Activated CD4-positive, CD25-positive, alpha-beta regulatory T cell treated with anti-CD3 and anti-CD28 coated beads, Interleukin-2, amount 50 U/mL, for 16 hours (primary cell): ENCODE measurements around the gene CCN2.

ENCODE experiments used
- DNase-seq: peaks from one replicate; pipeline ENCODE4 v3.0.0-alpha.2; 2020; ENCODE audit warnings: low read depth, low spot score

The CCN2 gene, protein sequence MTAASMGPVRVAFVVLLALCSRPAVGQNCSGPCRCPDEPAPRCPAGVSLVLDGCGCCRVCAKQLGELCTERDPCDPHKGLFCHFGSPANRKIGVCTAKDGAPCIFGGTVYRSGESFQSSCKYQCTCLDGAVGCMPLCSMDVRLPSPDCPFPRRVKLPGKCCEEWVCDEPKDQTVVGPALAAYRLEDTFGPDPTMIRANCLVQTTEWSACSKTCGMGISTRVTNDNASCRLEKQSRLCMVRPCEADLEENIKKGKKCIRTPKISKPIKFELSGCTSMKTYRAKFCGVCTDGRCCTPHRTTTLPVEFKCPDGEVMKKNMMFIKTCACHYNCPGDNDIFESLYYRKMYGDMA

DNA sequence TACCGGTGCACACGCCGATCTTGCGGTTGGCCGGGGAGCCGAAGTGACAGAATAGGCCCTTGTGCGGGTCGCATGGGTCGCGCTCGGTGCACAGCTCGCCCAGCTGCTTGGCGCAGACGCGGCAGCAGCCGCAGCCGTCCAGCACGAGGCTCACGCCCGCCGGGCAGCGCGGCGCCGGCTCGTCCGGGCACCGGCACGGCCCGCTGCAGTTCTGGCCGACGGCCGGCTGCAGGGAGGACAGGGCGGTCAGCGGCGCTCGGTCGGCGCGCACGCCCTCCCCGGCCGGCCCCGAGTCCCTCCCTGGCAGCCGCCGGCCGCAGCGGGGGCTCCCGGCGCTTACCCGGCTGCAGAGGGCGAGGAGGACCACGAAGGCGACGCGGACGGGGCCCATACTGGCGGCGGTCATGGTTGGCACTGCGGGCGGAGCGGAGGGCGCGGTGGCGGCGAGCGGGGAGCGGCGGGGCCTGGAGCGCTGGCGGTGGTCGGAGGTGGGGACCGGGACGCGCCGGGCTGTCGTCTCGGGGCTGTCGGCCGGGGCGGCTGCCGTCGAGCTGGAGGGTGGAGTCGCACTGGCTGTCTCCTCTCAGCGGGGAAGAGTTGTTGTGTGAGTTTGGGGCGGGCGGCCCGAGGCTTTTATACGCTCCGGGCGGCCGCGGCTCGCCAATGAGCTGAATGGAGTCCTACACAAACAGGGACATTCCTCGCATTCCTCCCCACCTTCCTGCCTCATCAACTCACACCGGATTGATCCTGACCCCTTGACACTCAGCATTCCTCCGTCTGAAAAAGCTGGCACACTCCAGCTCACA, at the start of gene CCN2:
TSS of gene CCN2 (minus strand) at position 606 of the 809 bp plus-strand sequence. CDS start at position 406, 200 bp downstream.
- no peak for DNase-seq

DNA sequence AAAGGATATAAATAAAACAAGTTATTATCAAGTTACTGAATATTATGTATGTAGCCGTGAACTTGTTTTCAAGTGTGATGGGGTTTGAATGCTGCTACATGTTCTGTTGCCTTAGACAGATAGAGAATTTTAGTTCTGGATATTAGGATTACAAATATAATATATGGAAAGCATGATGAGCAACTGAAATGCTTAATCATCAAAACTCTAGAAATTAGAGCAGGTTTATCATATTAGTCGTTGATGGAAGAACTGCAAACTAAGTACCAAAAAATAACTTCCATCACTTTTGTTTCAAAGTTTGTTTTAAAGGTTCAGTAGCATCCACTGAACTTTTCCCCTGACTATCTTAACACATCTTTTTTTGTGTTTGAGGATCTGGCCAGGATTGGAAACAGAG, 49.1 kb upstream of the CCN2 start:
- no peak for DNase-seq

DNA sequence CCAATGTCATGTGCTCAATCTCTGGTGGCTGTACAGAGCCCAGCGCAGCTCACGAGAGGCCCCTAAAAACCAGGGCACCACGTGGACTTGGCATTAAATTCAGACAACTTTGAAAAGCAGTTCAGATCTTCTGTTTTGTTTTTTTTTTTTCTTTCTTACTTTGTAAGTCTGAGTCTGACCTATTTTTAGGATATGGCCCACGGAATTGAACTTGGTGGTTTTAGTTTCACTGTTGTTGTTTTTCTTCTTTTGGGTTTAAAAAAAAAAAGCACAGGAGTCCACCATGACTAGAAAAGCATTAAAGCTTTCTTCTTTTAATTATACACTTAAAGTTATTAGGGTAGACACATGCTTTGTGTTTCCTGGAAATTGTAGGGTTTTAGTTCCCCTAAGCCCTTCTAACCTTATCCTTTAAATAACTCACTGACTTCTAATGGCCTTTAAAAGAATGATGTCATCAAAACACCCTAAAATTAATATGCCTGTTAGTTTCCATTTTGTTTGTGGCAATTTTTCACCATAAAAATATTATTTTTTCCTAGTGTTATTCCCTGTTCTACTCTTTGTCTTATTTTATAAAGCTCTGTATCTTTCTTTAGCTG, 48.5 kb upstream of the CCN2 start:
- no peak for DNase-seq

DNA sequence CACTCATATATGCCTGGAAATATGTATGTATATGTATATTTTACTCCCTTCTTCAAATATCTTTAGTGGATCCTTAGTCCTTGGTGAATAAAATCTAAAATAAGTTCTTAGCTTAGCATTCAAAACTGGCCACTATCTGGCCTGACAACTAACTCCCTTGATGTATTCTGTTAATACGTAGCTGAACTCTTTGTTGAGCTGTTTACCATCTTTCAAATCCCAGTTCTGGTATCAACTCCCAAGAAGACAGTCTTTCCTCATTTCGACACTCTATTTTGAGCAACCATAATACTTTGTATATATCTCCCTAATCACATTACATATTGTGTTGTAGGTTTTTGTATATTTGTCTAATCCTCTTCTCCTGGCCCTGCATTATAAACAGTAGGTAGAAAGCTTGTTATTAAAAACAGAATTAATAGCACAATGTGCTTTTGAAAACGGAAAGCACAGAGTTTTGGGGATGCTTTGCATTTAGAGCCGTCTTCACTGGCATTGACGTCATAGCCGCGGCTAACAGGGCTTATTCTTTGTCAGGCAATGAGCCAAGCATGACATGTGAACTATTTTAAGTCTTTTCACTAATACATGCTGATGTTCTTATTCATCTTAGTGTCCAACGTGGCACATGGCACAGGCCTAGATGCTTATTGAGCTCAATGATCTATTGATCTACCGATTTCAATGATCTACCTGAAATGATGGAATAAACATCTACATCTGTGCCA, 47.2 kb upstream of the CCN2 start:
- DNase-seq = no peak

DNA sequence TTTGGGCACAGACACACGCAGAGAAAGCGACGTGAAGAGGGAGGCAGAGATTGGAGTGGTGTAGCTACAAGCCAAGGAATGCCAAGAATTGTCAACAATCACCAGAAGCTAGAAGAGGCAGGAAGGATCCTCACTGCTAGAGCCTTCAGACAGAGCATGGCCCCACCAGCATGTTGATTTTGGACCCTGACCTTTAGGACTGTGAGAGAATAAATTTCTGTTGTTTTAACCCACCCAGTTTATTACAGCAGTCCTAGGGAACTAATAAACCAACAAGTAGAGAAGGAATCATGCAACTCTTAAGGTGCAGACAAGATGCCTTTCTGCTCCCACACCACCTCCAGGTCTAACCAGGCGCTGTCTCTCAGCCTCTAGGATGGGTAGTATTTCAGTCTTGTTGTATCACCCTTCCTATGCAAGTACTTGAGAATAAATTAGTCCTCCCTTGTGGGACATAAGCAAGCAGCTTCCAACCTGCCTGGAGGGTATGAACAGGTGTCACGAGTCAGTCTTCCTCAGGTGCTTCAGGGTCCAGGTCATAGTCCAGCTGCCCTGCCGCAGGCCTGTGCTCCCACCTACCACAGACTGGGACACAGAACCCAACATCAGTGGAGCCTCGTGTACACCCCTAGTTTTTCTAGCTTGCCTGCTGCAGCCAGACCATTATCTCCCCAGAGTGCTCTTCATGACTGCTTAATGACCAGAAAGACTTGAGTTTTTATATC, 46.4 kb upstream of the CCN2 start:
- DNase-seq = no peak

DNA sequence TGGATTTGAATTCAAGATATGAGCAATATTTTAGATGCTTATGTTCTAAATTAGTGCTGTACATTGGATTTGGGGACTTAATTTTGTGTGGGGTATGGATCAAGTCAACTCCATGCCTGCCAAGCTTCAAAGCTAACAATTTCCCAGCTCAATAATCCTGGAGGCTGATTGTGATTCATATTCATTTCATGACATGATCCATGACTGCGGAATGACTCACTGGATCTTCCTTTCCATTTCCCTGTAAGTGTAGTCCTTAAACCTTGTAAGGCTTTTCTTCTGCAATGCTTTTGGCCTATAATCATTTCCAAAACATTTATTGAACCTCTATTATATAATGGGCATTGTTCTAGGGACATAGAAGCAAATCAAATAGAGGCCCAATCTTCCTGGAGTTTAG, 44.7 kb upstream of the CCN2 start:
- no peak for DNase-seq

DNA sequence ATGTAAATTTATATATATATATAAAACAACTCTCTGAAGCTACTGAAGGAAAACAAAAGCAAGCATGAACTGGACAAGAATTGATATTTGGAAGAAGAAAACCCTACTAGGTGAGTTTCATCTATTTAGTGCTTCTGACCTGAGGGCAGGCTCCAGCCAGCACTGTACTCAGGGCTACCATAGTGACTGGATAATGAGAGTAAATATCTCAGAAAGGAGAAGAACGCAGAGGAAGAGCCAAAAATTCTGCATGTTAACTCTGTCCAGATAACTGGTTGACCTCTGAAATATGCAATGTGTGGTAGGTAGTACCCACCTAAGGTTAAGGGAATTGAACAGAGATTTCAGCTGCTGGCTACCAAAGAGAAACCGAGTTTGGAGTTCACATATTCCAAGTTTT, 41.4 kb upstream of the CCN2 start:
- no peak for DNase-seq

DNA sequence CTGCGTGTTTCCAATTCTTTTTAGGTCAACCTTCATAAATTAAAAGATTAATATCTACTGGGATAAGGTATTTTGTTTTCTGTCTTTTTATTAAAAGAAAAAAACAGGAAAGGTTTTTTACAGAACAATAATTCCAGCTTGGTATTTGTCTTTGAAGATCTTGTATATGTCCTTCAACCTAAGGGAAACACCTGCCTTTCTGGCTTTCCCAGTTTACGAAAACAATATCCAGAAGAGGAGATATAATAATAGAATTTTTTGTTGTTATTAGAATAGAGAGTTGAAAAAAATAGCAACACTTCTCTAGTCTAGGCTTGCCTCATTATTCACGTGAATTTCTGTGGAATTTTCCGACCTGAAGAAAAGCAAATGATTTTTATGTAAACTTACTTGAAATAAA, 37.9 kb upstream of the CCN2 start:
- DNase-seq = no peak

DNA sequence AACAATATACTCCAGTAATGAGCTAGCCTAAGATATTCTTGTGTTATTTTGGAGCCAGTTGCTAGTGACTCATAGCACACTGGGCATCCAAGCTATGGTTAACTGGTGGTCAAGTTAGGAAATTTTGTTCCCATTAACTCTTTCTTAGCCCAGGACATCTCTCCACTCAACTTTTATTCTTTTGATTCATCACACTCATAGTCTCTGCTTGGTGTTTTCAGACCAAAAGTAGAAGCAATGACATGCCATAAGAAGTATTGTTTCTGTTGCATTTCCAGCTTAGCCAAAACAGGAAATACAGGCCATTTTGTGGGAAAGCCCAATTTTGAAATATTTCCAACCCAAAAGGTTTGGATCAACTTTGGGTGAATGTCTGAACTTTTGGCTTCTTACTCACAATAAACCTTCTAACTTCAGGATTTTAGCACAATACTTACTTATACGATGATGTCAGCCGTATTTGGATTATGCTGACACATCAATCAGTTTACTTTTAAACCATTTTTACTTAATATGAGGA, 31.6 kb upstream of the CCN2 start:
- DNase-seq = no peak

DNA sequence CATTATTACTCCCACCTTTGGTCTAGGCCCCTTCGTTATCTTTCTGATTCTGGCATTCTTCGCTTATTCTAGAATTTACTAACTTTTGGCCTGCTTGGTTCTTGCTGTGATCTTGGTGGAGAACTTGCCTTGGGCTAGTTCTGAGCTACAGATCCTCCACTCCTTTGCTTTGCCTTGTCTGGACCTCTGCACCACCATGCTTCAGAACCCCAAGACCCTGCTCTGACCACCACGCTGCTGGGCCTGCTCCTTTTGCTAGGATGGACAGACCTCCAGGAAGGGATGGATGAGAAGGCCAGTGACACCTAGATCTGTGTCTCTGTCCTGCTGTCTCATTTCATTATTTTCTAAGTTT, 30.4 kb upstream of the CCN2 start:
- no peak for DNase-seq

DNA sequence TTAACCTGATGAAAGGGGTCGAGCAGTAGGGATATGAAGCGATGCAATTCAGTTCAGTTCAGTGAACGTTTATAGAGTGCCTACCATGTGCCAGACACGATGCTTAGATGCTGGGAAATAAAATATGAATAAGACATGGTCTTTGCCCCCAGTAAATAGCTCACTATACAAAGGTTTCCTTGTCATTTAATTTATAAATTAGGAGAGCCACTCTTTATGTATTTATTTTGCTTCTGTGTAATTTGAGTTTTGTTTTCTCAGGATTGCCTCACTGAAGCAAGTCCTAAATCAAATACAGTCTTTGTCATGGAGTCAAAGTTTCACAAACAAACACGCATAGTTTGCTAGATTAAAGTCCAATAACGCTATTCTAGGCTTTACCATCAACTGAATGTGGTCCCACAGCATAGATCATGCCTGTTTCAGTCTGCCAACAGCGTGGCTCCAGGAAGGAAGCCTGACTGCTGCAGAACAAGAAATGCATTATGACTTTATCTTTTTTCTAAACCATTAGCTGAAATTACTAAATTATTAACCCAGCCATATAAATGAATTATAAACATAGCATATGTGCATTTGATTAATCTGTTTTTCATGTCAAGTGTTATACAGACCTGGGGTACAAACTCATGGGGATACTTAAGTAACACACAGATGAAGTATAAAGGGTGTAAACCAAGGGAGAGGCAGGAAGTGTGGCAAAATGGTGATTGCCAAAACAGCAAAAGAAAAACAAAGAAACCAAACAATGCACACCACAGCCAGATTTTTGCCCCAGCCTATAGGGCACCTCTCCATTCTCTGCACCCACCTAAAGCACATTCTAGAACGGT, 29.8 kb upstream of the CCN2 start:
- no peak for DNase-seq

DNA sequence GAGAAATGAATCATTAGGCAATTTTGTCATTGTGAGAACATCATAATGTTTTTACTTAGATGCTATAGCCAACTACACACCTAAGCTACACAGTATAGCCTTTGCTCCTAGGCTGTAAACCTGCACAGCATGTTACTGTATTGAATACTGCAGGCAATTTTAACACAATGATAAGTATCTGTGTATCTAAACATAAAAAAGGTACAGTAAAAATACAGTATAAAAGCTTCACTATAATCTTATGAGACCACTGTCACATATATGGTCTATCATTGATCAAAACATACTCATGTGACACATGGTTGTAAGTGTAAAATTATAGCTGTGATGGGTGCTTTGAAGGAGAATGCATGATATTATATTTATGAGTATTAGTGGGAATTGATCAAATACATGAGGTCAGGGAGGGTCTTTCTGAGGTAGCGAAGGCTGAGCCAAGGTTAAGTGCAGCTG, 29.2 kb upstream of the CCN2 start:
- no peak for DNase-seq

DNA sequence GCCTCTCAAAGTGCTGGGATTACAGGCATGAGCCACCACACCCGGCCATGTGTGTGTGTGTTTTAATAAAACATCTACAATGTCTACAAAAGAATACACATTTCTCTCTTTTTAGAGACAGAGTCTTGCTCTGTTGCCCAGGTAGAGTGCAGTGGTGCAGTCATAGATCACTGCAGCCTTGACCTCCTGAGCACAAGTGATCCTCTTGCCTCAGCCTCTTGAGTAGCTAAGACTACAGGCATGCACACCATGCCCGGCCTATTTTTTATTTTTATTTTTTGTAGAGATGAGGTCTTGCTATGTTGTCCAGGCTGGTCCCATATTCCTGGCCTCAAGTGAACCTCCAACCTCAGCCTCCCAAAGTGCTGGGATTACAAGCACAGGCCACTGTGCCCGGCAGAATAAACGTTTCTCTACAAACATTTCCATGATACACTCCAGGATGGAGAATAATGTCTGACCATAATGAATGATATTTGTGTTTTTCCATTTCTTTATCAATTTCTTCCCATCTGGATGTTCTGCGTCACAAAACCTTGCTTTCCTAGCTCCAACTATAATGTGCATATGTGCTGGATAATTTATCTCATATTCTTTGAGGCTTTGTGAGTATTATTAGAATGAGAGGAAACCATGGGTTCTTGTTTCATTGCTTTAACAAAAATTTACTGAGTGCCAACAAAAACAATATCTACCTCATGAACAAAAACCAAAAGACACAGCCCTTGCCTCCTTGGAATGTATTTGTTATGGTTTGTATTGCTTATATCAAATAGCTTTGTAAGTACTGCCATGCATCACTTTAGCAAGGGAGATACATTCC, 28.6 kb upstream of the CCN2 start:
- no peak for DNase-seq

DNA sequence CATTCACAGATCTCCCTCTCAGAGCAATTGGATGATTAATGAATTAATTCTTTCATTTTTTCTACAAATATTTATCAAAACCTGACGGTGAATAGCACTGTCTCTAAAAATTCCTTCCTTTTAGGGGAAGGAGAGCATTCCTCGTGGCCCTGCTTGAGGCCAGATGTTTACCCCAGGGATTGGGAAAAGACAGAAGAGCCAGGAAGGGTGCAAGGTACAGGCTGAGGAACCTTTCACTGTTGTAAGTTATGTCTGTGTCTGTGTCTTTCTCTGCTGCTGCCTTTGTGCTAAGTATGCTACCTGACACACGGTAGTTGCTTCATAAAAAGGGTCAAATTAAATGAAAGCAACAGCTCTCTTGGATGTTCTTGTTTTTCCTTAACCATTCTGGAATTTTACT, 27.4 kb upstream of the CCN2 start:
- DNase-seq = no peak

DNA sequence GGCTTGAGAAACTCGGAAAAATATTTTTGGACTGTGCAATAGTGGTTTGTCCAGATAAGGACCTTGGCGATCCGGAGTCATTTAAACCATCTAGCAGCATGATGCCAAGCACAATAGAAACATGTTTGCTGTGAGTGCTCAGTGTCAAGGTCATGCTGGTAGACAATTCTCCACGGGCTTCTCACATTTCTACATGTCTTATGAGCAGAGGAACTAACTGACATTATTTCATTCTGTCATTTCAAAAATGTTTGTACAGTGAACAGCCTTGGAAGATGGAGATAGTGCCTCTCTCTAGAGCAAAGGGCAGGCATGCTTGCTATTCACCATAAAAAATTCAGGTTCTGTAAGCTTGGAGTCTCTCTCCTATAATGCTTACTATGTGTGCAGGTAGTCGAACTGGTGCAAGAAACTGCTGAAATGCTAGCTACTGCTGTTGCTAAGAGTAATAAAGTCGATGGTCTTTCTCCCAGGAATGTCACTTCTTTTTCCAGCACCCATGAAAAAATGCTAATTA, 25.4 kb upstream of the CCN2 start:
- no peak for DNase-seq

DNA sequence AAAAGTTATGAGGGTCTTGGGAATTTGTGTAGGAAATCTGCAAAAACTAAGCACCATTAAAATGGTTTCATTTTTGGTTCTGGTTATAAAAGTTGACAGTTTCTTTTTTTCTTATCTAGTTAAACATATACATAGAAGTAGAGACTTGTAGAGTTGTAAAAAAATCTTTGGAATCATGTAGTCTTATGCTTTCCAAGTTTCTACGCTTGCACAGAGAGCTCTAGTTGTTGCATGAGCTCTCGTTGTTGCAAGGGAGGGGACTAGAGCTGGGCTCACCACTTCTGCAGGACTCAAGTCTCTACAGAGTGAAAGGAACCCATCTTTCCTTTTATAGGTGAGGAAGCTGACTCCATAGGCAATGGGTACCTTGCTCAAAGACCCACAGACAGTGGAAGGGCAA, 21.6 kb upstream of the CCN2 start:
- no peak for DNase-seq

DNA sequence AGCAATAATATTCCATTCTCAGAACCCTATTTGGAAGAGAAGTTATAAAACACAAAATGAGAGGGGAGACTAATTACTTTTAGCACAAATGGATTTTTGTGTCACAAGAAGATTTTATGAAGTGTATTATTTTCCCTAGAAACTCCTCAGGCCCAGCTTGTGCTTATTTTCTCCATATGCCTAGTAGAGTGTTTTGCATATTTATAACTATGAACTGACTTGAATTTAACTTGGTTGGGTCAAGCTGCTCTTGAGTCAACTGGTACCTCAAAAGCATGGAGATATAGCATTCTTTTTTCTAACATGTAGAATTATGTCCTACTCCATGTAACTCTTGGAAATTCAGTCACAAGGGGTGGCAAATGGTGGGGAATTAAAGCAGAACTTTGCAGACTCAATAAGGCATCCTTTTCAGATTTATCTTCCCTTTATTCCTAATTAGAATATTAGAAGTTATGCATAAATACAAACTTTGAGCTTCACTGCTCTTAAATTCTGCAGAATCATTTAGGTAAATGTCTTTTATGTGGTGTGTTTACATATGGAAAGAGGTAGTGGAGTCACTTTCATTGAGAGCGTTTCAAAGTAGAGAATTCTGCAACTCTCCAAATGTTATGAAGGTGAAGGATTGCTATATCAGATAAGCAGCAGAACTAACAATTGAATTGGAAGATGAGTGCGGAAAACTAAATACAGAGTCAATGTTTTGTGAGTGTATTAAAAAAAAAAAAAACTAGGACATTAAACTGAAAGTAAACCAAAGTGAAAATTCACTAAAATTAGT, 19.1 kb upstream of the CCN2 start:
- no peak for DNase-seq

DNA sequence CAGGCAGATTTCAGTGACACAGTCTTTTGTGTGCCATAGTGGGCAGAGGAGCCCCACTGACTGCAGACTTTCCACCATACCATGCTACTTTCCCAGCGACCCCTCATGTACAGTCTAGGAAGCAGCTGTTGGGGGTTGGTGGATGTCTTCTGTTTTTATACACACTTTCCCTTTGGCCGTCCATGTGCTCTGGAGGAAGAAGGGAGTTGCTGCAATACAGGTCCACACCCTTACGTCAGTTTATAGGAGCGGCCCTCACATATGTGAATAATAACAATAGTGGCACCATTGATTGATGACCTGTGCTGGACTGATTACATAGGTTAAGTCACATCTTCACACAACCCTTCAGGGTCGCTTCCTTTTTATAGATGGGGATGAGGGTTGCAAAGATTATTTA, 17.5 kb upstream of the CCN2 start:
- DNase-seq = no peak
